HG02571 (cell line): ENCODE results near the gene KCP.
A peak's percentile ranks its signal among the peaks of the same experiment; 100 is the strongest.
"Not testable (repeated sequence)": the region's sequence is repeated elsewhere in the genome, so short reads cannot be mapped to it uniquely, and the experiment has no call there.

ENCODE experiments used
- ATAC-seq: cut with Tn5 transposase; IDR thresholded peaks from one replicate; pipeline ENCODE4 v1.9.1; 2021; ENCODE audit warnings: mild to moderate bottlenecking, moderate library complexity; ENCODE audit not compliant: unreplicated experiment

KCP gene

GRCh38 chr7:128922496-128923410 is 12.2 kb upstream of the KCP start:
- ATAC-seq = no peak

- ATAC-seq = no peak
Observed at GRCh38 chr7:128921866-128922440, 11.4 kb upstream of the KCP start.

- ATAC-seq = no peak
Observed at GRCh38 chr7:128920913-128921582, 10.5 kb upstream of the KCP start.

GRCh38 chr7:128919881-128920799 is 9.6 kb upstream of the KCP start:
- no peak for ATAC-seq

- no peak for ATAC-seq
Observed at GRCh38 chr7:128919241-128919640, 8.7 kb upstream of the KCP start.

GRCh38 chr7:128918016-128918665 is 7.6 kb upstream of the KCP start:
- ATAC-seq = no peak

GRCh38 chr7:128917122-128917521 is 6.6 kb upstream of the KCP start:
- no peak for ATAC-seq

- no peak for ATAC-seq
Observed at GRCh38 chr7:128916643-128916915, 6.1 kb upstream of the KCP start.

GRCh38 chr7:128915841-128916642 is 5.5 kb upstream of the KCP start:
- no peak for ATAC-seq

- ATAC-seq = peak; percentile 14
Observed at GRCh38 chr7:128915271-128915819, 4.8 kb upstream of the KCP start.

- ATAC-seq = peak; percentile 57
Observed at GRCh38 chr7:128914566-128915151, 4.2 kb upstream of the KCP start.

- ATAC-seq = no peak
Observed at GRCh38 chr7:128913870-128914565, 3.5 kb upstream of the KCP start.

- ATAC-seq = not testable (repeated sequence)
Observed at GRCh38 chr7:128912709-128913495, 2.4 kb upstream of the KCP start.

GRCh38 chr7:128912281-128912680 is 1.8 kb upstream of the KCP start:
- ATAC-seq = no peak

GRCh38 chr7:128911423-128912031 is 1.0 kb upstream of the KCP start:
- ATAC-seq = no peak

- ATAC-seq = no peak
Observed at GRCh38 chr7:128909625-128910568, 612 bp downstream of the KCP start.
